Measurements from ENCODE around the gene GSE1.

The GSE1 gene

GRCh38 chr16:85631802-85632393, 18.8 kb downstream of the GSE1 start:
- DNase-seq (ENCODE audit: low read depth in 2 of 2, low spot score in 1 of 2) = no peak

- no peak for DNase-seq (ENCODE audit: low read depth in 2 of 2, low spot score in 1 of 2)
Observed at GRCh38 chr16:85632709-85633437, 19.8 kb downstream of the GSE1 start.

GRCh38 chr16:85633438-85633743, 20.3 kb downstream of the GSE1 start:
- DNase-seq (ENCODE audit: low read depth in 2 of 2, low spot score in 1 of 2) = no peak

- no peak for DNase-seq (ENCODE audit: low read depth in 2 of 2, low spot score in 1 of 2)
Observed at GRCh38 chr16:85633888-85634287, 20.8 kb downstream of the GSE1 start.

GRCh38 chr16:85634747-85635544, 21.8 kb downstream of the GSE1 start:
- DNase-seq (ENCODE audit: low read depth in 2 of 2, low spot score in 1 of 2) = no peak

GRCh38 chr16:85635545-85636140, 22.5 kb downstream of the GSE1 start:
- no peak for DNase-seq (ENCODE audit: low read depth in 2 of 2, low spot score in 1 of 2)

GRCh38 chr16:85636234-85636812, 23.2 kb downstream of the GSE1 start:
- DNase-seq (ENCODE audit: low read depth in 2 of 2, low spot score in 1 of 2) = no peak

GRCh38 chr16:85637061-85637807, 24.1 kb downstream of the GSE1 start:
- no peak for DNase-seq (ENCODE audit: low read depth in 2 of 2, low spot score in 1 of 2)

GRCh38 chr16:85637808-85638647, 24.9 kb downstream of the GSE1 start:
- DNase-seq (ENCODE audit: low read depth in 2 of 2, low spot score in 1 of 2) = no peak

GRCh38 chr16:85638695-85639409, 25.7 kb downstream of the GSE1 start:
- no peak for DNase-seq (ENCODE audit: low read depth in 2 of 2, low spot score in 1 of 2)

- no peak for DNase-seq (ENCODE audit: low read depth in 2 of 2, low spot score in 1 of 2)
Observed at GRCh38 chr16:85639529-85640253, 26.6 kb downstream of the GSE1 start.

GRCh38 chr16:85640254-85640558, 27.1 kb downstream of the GSE1 start:
- no peak for DNase-seq (ENCODE audit: low read depth in 2 of 2, low spot score in 1 of 2)

- DNase-seq (ENCODE audit: low read depth in 2 of 2, low spot score in 1 of 2) = no peak
Observed at GRCh38 chr16:85640585-85640984, 27.5 kb downstream of the GSE1 start.

GRCh38 chr16:85641305-85641704, 28.2 kb downstream of the GSE1 start:
- DNase-seq (ENCODE audit: low read depth in 2 of 2, low spot score in 1 of 2) = no peak

- DNase-seq (ENCODE audit: low read depth in 2 of 2, low spot score in 1 of 2) = no peak
Observed at GRCh38 chr16:85641776-85642176, 28.7 kb downstream of the GSE1 start.

GRCh38 chr16:85642762-85643358, 29.7 kb downstream of the GSE1 start:
- no peak for DNase-seq (ENCODE audit: low read depth in 2 of 2, low spot score in 1 of 2)

- no peak for DNase-seq (ENCODE audit: low read depth in 2 of 2, low spot score in 1 of 2)
Observed at GRCh38 chr16:85643631-85644030, 30.5 kb downstream of the GSE1 start.

GRCh38 chr16:85644093-85644712, 31.1 kb downstream of the GSE1 start:
- DNase-seq (ENCODE audit: low read depth in 2 of 2, low spot score in 1 of 2) = no peak
